HG02981 (cell line): ENCODE results near the gene CD300H.
"Not testable (repeated sequence)": the region's sequence is repeated elsewhere in the genome, so short reads cannot be mapped to it uniquely, and the experiment has no call there.

ENCODE experiments used
- ATAC-seq: cut with Tn5 transposase; IDR thresholded peaks from one replicate; pipeline ENCODE4 v1.9.1; 2021; ENCODE audit warnings: mild to moderate bottlenecking, moderate library complexity; ENCODE audit not compliant: unreplicated experiment

Gene CD300H

DNA sequence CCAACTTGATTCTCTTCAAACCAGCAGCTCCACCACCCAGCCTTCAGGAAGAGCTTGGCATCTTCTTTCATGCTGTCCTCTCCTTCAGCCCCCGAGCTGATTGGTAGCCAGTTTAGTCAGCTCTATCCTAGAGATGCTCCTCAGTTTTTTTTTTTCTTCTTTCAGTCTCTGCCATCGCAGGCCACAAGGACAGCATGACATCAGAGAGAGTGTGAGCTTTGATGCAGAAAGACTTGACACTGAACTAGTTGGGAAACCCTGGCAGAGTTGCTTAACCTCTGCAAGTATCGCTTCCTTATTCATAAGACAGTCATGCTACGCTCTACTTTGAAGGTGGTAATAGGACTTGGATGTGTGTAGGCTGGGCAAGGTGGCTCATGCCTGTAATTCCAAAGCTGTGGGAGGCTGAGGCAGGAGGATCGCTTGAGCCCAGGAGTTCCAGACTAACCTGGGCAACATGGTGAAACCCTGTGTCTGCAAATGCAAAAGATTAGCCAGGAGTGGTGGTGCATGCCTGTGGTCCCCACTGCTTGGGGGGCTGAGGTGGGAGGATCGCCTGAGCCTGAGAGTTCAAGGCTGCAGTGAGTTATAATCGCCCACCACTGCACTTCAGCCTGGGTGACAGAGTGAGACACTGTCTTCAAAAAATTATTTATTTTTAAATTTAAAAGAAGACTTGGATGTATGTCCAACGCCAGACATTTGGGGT lies 38.7 kb downstream of the CD300H start:
- ATAC-seq, result peak; percentile 79

DNA sequence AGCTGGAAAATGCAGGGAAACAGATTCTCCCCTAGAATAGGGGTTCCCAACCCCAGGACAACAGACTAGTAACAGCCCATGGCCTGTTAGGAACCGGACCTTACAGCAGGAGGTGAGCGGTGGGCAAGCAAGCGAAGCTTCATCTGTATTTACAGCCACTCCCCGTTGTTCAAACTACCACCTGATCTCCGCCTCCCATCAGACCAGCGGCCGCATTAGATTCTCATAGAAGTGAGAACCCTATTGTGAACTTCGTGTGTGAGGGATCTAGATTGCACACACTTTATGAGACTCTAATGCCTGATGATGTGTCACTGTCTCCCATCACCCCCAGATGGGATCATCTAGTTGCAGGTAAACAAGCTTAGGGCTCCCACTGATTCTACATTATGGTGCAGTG lies 39.6 kb downstream of the CD300H start:
- ATAC-seq, result no peak

DNA sequence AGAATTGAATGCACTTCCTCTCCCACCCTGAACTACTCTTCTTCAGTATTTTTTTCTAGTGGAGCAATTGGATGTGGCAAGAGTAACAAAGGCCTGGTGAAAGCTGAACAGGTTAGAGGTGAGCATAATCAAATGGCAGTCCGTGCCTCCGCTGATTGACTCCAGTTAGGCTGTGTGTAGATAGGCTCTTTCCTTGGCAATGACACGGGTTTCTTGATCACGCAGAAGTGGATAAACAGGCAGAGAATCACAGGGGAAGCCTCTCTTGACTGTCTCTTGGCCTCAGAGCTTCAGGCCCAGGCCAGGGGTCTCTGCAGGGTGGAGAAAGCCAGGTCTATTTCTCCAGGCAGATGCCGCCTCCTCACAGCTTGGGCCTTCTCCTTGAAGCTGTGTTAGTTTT lies 40.2 kb downstream of the CD300H start:
- ATAC-seq, result no peak

DNA sequence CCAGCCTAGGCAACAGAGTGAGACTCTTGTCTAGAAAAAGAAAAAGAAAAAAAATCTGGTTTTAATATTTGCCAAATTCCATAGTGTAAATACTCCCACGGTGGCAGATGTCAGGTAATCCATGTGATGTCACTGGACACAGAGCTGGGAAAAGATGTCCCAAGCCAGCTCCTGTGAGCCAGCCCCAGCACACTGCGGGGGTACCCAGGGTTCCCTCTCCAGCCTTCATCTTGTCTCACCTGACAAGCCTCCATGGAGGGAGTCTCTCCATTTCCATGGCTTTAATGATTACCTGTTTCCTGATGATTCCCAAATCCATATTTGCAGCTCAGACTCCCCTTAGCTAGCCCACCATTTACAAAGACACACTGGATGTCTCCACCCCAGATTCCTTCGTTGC lies 40.6 kb downstream of the CD300H start:
- ATAC-seq, result no peak

DNA sequence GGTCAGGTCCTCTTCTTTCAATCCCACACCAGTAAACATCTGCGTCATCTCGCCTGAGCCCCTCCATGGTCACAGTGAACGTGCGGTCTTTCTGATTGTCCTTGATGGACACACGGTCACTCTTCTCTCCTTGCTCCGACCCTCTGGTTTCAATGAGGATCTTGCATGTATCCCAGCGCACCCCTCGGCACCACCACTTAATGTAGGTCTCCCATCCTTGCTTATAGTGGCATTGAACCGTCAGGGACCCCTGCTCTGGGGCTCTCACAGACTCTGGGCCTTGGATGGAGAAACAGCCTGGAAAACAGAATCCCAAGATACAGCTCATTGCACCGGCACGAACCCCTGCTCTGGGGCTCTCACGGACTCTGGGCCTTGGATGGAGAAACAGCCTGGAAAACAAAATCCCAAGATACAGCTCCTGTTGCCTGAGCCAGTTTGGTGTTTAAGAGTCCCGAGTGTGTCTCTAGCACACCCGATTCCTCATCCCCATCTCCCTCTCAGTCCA lies 41.5 kb downstream of the CD300H start:
- ATAC-seq, result no peak

DNA sequence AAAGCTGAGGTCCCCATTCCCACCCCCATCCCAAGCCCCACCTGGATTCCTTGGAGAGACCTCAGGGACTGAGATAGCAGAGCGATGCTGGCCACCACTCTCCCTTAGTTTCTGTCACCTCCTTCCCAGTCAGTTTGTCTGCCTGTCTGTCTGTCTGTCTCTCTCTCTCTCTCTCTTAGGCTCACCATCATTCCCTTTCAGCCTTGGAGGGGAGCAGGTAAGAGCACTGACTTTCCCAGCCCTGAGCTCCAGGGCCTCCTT lies 41.9 kb downstream of the CD300H start:
- no peak for ATAC-seq

DNA sequence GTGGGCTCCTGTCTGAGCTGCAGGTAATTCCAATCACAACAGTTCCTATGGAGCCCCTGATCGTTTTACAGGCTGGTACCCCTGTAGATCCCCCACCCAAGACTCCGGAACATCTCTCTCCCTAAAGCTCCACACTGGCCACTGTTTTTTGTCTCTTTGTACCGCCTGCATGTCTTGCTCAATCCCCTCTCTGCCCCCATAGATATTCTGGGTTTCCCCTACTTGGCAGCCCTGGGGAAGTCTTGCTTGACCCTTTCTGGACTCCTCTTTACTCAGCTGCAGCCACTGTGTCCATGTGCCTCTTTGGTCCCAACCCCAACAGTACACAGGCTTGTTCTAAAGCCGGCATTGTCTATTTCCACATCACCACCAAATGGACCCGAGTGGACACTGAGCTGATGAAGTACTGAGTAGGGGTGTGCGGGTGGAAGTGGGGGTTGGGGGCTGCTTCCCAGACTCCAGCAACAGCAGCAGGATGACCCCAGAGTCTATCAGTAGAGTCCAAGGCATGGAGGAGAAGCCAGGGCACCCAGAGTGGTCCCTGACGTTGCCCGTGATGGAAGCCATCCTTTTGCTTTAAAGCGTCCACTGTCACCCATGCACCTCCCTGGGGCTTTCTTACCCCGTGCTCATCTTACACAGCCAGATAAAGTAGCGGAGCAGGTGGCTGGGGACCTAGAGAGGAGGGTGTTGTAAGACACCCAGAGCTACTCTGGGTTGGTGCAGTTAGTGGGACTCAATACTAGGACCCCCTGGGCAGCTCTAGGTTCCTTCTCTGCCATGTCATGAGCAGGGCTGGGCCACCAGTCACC lies 42.5 kb downstream of the CD300H start:
- ATAC-seq, result no peak

DNA sequence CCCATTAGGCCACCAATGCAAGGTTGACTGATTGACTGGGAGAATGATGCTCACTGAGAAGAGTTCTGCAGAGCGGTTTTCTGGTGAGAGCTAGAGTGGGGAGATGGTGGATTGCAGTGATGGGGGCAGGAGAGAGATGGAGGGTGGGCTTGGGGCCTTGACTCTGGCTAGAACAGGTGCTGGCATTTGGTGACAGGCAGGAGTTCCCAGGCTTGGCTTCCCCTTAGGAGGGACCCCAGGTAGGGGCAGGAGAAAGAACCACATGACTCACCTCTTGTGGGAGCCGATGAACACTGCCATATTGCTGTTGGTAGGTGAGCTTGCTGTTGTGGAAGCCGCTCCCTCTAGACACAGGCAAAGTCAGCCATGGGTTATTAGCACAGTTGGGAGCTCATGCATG lies 44.0 kb downstream of the CD300H start:
- no peak for ATAC-seq

DNA sequence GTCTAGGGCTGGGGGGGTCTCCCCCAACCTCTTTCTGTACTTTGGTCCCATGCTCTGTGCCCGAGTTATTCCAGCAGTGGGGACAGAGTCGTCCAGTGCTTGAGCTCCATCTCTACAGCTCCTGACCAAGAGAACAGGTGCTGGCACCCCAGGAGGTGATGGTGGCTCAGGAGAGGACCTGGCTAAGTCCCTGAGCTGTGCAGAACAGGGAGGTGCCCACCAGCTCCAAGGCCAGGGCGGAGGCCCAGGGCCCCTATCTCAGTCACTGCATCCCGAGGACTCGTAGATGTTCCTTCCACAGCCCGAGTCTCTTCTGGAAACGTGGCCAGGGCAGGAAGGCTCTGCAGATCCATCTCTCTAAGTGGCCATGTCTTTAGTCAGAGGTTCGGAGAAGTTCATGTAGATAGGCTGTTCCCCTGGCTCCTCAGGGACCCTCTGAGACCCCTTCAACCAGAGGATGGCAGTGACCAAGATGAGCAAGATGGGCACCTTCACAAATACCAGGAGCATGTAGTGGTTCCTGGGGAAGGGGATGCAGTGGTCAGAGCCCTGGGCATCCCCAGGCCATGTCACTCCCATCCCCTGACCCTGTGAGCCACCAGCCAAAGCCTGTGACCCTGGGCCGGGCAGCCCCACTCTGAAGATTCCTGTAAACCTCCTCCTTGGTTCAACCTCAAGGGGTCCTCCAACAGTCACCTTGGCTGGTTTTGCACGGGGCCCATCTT lies 44.8 kb downstream of the CD300H start:
- no peak for ATAC-seq

DNA sequence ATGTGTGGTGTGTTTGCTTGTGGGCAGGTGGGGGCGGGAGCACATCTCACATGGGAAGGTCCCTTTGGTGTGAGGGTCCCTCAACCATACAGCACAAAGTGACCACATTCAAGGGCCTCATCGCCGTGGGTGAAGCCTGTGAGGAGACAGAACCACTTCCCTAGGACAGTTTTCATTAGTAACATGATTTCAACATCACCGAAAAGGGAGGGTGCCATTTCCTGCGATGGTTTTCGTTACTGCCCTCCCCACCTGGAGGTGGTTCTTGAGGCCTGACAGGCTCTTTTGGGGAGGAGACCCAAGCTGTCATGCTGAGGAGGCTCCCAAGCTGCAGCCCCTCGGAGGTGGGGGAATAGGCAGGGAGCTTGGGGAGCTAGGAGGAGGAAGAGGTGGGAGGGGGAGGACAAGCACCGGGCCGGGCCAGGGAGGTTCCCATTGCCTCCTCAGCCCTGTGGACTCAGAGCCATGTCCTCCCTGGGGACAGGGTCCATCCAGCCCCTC lies 45.6 kb downstream of the CD300H start:
- no peak for ATAC-seq

DNA sequence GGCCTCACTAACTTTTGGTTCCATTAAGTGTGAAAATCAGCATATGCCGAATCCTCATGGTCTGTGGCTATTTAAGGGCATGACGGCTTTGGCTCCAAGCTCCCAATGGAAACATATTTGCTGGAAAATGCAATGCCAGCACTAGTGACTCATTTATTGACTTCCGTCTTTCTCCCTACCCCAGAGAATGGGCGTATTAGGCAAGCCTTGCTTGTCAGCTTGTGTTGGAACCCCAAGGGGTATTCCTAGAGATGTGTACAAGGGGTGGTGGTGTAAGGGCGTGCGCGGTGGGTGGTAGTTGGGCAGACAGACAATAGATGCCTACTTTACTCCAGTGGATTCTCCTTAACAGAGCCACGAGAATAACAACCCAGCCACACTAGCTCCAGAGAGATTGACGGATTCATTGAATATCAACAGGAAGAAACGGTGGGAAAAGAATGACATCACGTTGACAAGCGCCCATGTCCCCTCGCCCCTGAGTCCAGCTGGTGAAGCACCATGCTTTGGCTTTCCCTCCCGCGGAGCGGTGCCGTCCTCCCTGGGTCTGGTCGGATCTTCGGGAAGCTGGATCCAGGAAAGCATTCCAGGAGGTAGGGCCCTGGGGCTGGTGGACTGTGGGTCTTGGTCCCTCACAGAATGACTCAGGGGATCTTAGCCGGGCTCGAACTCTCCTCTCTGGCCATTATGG lies 46.4 kb downstream of the CD300H start:
- ATAC-seq, result no peak

DNA sequence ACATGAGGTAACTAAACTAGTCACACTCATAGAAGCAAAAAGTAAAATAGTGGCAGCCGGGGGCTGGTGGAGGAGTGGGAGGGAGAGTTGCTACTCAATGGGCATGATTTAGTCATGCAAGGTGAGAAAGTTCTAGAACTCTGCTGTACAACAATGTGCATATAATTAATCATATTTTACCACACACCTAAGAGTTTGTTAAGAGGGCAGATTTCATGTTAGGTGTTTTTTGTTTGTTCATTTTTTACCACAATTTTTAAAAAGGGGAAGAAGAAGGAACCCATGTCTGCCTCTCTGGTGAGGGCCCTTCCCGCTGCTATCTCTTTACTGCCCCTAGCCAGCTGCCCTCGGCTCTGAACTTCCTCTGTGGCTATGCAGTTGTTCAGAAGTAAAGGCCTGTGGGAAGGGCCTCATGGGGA lies 47.3 kb downstream of the CD300H start:
- no peak for ATAC-seq

DNA sequence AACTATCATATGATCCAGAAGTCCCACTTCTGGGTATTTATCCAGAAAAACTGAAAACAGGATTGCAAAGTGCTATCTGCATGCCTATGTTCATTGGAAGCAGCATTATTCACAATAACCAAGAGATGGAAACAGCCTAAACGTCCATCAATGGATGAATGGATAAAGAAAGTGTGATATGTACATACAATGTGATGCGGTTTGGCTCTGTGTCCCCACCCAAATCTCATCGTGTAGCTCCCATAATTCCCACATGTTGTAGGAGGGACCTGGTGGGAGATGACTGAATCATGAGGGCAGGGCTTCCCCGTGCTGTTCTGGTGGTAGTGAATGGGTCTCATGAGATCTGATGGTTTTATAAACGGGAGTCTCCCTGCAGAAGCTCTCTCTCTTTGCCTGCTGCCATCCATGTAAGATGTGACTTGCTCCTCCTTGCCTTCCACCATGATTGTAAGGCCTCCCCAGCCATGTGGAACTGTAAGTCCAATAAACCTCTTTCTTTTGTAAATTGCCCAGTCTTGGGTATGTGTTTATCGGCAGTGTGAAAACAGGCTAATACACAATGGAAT lies 48.8 kb downstream of the CD300H start:
- ATAC-seq, result not testable (repeated sequence)

DNA sequence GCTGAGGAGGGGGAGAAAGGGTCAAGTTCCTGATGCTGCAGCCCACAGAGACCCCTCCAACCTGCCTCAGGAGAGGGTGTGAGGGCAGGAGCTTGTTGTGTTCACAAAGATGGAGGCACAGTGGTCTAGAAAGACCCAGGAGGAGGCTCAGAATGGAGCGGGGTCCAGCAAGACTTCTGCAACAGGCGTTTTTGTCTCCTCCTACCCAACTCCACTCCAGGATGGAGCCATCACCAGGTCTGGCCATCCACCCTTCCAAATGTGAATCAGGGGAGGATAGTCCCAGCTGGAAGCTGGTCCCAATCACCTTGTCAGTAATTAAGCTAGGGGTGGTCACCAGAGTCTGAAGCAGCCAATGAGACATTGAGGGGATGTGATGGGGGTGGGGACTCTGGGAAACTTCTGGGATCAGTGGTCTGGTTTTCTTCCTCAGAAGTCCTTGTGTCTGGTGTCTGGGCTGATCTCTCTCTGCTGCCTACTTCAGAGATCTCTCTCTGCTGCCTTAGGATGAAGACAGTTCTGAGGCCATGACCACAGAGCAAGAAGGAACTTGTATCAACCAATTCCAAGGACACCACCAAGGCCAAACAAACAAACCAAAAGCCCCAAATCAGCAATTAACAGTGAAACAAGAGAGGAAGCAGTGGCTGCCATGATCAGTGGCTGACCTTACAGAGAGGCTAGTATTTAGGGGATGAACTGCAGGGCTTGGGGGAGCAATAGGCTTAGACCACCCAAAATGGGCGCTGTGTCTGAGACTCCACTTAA lies 50.6 kb downstream of the CD300H start:
- no peak for ATAC-seq

DNA sequence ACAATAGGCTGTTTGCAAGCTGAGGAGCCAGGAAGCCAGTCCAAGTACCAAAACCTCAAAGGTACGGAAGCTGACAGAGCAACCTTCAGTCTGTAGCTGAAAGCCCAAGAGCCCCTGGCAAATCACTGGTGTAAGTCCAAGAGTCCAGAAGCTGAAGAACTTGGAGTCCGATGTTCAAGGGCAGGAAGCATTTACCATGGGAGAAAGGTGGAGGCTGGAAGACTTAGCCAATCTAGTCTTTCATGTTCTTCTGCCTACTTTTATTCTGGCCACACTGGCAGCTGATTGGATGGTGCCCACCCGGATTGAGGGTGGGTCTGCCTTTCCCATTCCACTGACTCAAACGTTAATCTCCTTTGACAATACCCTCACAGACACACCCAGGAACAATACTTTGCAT lies 51.4 kb downstream of the CD300H start:
- no peak for ATAC-seq

DNA sequence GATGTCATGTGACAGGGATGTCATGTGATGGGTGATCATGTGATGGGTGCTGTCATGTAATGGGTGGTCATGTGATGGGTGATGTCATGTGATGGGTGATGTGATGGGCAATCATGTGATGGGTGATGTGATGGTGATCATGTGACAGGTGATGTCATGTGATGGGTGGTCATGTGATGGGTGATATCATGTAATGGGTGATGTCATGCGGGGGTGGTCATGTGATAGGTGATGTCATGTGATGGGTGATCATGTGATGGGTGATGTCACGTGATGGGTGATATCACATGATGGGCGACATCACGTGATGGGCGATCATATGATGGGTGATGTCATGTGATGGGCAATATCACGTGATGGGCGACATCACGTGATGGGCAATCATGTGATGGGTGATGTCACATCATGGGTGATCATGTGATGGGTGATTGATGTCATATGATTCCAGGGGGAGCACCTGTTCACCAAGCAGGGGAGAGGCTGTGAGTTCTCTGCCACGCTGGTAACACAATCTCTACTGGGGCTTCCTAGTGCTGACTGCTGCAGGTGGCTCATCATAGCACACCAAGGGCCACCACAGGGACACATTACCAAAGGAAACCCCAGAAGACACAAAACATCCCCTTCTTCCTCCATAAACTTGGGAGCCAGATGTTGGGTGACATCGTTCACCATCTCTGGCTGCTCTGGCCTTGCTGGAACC lies 52.5 kb downstream of the CD300H start:
- ATAC-seq, result no peak

DNA sequence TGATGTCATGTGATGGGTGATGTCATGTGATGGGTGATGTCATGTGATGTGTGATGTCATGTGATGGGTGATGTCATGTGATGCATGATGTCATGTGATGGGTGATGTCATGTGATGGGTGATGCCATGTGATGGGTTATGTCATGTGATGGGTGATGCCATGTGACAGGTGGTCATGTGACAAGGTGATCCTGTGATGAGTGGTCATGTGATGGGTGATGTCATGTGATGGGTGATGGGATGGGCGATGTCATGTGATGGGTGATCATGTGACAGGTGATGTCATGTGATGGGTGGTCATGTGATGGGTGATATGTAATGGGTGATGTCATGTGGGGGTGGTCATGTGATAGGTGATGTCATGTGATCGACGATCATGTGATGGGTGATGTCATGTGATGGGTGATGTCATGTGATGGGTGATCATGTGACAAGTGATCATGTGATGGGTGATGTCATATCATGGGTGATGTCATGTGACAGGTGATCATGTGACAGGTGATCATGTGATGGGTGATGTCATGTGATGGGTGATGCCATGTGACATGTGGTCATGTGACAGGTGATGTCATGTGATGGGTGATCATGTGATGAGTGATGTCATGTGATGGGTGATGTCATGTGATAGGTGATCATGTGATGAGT lies 53.2 kb downstream of the CD300H start:
- no peak for ATAC-seq

DNA sequence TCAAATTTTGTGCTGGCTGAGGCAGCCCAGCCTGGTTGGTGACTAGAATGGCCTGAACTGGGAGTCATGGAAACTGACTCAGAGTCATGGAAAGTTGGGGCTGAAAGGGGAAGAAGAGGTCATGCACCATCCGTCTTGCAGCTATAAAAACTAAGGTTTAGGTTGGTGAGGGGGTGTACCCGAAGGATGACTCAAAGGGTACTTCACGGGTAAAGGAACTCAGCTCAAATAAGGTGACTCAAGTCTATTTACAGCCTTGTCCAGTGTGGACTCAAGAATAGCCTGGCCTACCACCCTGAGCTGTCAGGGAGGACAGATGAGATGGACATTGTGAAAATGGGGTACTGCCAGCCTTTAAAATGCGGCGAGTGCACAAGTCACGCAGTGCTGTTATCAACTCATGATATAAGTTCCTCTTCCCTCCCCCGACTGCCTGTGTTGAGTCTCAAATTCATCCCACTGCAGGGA lies 54.7 kb downstream of the CD300H start:
- peak; percentile 53 for ATAC-seq

DNA sequence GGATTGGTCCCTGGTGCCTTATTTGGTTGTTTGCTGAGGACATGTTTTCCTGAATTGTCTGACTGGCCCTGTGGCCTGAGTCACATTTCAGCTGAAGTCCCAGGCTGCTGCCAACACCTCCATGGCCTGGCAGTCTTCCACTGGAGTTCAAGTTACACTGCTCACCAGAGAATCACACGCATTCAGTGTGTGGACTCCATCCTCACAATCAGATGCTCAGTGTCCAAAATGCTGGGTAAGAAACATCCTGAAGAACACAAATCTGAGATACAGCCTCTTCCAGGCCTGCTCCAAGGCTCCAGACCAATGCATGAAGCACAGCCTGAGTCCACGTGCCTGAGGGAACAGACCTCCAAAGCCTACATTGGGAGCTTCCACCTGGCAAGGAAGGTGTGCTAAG lies 55.3 kb downstream of the CD300H start:
- no peak for ATAC-seq
